ENCODE measurements around the gene HSD17B14. TPM values are rescaled to one million over a fixed set of nuclear protein-coding genes. Genes with fewer than 3 reads are reported as not detected.

The HSD17B14 gene
- 13.8 TPM for total RNA-seq

DNA sequence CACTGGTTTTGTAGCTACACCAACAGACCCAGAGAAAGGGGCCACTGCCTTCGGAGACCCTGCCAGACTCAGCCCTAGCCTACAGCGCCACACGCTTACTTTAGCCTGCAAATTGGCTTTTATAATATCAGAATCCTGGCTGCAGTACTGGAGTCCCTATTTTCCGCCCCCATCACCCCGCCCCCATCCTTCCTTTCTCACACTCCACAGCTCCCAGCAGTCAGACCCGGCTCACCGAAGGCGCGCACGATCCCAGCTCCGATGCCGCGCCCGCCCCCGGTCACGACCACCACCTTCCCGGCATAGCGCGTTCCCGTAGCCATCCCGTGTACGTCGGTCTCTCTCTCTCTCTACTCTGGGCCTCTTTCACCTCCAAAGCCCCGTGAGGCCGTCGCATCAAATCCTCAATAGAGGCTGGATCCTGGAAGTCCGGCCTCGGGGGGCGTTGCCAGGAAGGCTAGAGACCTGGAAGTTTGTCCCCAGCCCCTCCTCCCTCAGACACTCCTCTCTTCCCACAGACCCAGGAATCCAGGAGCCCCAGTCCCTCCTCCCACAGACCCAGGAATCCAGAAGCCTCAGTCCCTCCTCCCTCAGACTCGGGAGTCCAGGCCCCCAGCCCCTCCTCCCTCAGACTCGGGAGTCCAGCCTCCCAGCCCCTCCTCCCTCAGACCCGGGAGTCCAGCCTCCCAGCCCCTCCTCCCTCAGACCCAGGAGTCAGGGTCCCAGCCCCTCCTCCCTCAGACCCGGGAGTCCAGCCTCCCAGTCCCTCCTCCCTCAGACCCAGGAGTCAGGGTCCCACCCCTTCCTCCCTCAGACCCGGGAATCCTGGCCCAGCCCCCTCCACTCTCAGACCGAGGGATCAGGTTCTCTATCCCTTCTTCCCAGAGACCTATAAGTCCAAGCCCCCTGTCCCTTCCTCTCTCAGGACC is at the start of gene HSD17B14:
Gene HSD17B14, minus strand, starts transcription at position 403 of the 929 bp plus-strand sequence. Its CDS starts 80 bp downstream, at position 323.

DNA sequence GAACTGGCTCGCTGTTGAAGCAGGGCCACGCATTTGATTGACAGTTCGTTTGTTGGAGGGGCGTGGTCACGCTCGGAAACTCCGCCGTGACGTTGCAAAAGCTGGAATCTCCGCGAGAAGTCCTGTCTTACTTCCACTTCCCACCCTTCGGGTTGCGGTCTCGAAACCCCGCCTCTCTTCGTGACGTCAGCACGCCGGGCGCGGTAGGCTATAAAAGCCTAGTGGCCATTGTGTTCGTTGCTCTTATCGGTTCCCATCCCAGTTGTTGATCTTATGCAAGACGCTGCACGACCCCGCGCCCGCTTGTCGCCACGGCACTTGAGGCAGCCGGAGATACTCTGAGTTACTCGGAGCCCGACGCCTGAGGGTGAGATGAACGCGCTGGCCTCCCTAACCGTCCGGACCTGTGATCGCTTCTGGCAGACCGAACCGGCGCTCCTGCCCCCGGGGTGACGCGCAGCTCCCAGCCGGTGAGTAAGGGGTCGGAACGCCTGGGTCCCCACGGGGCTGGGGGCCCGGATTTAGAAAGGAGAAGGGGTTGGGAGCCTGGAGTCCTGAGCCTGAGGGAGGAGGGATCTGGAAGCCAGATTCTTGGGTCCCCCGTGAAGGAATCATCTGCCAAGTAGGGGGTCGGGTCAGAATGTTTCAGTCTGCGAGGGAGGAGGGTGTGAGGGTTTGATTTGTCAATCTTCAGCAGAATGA is 36.0 kb upstream of the HSD17B14 start, which contains the start of gene PPP1R15A:
Gene PPP1R15A, plus strand, starts transcription at position 240 of the 702 bp plus-strand sequence. CDS start 813 bp downstream, outside the sequence.

DNA sequence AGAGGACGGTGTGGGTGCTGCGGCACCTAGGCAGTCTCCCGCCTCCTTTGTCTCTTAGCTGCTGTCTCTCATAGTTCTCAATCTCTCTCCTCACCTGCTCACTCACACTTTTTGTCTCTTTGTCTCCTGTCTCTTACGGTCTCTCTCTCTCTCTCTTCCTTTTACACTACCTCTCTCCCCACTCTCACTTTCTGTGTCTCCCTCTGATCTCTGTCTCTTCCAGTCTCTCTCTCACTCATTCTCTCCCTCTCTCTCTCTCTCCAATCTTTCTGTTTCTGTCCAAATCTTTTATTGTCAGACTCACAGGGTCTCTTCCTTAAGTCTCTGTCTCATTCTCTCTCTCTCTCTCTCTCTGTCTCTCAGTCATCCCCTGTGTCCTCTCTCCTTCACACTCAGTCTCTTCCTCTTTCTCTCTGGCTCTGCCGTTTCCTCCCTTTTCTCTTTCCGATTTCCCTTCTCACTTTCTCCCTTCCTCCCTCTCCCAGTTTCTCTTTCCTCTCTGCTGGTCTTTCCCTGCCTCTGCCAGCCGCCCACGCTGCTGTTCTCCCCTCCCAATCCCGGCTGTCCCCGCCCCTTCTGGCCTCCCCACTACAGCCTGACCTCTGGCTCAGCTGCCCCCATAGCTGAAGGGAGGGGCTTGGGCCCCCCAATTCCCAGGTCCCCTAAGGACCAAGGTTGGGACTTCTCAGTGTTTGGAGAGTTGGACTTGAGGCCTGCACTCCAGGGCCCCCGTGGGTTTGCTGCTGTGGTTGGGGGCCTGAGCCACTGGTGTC is 32.0 kb upstream of the HSD17B14 start, which contains the start of gene PLEKHA4:
Gene PLEKHA4, minus strand, starts transcription at position 504 of the 773 bp plus-strand sequence. CDS start 997 bp downstream, outside the sequence.

Other genes starting within 250 kb of the HSD17B14 start
- gene SPACA4, start 229.7 kb downstream of the HSD17B14 start, total RNA-seq: not detected
- gene FAM83E, start 221.4 kb downstream of the HSD17B14 start, total RNA-seq: 1.4 TPM
- 1,106 TPM for gene RPL18, start 217.3 kb downstream of the HSD17B14 start, total RNA-seq
- gene SPHK2, start 217.0 kb downstream of the HSD17B14 start, total RNA-seq: 12.5 TPM
- gene DBP, start 199.1 kb downstream of the HSD17B14 start, total RNA-seq: 26.7 TPM
- gene CA11, start 190.3 kb downstream of the HSD17B14 start, total RNA-seq: 6.4 TPM
- 1.6 TPM for gene NTN5, start 163.5 kb downstream of the HSD17B14 start, total RNA-seq
- 0.44 TPM for gene FUT2, start 140.5 kb downstream of the HSD17B14 start, total RNA-seq
- gene MAMSTR, start 116.8 kb downstream of the HSD17B14 start, total RNA-seq: 4.2 TPM
- gene RASIP1, start 95.9 kb downstream of the HSD17B14 start, total RNA-seq: 11.4 TPM
- not detected for gene IZUMO1, start 89.6 kb downstream of the HSD17B14 start, total RNA-seq
- gene FUT1, start 83.8 kb downstream of the HSD17B14 start, total RNA-seq: 1.9 TPM
- gene FGF21, start 81.0 kb downstream of the HSD17B14 start, total RNA-seq: not detected
- 27.3 TPM for gene BCAT2, start 25.5 kb downstream of the HSD17B14 start, total RNA-seq
- 10.8 TPM for gene PLEKHA4, start 32.1 kb upstream of the HSD17B14 start, total RNA-seq
- 42.4 TPM for gene PPP1R15A, start 35.9 kb upstream of the HSD17B14 start, total RNA-seq
- 0.22 TPM for gene TULP2, start 62.3 kb upstream of the HSD17B14 start, total RNA-seq
- 153 TPM for gene NUCB1, start 63.8 kb upstream of the HSD17B14 start, total RNA-seq
- not detected for gene DHDH, start 97.2 kb upstream of the HSD17B14 start, total RNA-seq
- 24.8 TPM for gene BAX, start 118.4 kb upstream of the HSD17B14 start, total RNA-seq
- gene FTL, start 128.8 kb upstream of the HSD17B14 start, total RNA-seq: 1,146 TPM
- 47.8 TPM for gene GYS1, start 156.8 kb upstream of the HSD17B14 start, total RNA-seq
- gene RUVBL2, start 157.4 kb upstream of the HSD17B14 start, total RNA-seq: 93.5 TPM
- not detected for gene LHB, start 180.6 kb upstream of the HSD17B14 start, total RNA-seq
- not detected for gene CGB3, start 187.8 kb upstream of the HSD17B14 start, total RNA-seq
- gene CGB2, start 195.4 kb upstream of the HSD17B14 start, total RNA-seq: not detected
- not detected for gene CGB1, start 200.4 kb upstream of the HSD17B14 start, total RNA-seq
- gene CGB5, start 207.4 kb upstream of the HSD17B14 start, total RNA-seq: not detected
- gene CGB8, start 212.6 kb upstream of the HSD17B14 start, total RNA-seq: not detected
- gene CGB7, start 221.3 kb upstream of the HSD17B14 start, total RNA-seq: not detected
- gene NTF4, start 228.3 kb upstream of the HSD17B14 start, total RNA-seq: 0.93 TPM
- 0.22 TPM for gene KCNA7, start 236.2 kb upstream of the HSD17B14 start, total RNA-seq
- 301 TPM for gene SNRNP70, start 249.0 kb upstream of the HSD17B14 start, total RNA-seq